Parathyroid adenoma (tissue), 2 donors: ENCODE data around the gene ACSL4.
A peak's percentile ranks its signal among the peaks of the same experiment; 100 is the strongest.
"Not testable (repeated sequence)": the region's sequence is repeated elsewhere in the genome, so short reads cannot be mapped to it uniquely, and the experiment has no call there.

Source experiments
- H2AFZ ChIP-seq: fragments of 300-600 bp; sonication (generic); one replicate; pipeline ENCODE4 v1.7.0; 2017; ENCODE audit warnings: antibody characterized with exemption, mild to moderate bottlenecking
- H3K27ac ChIP-seq: fragments of 300-600 bp; sonication (generic); one replicate; pipeline ENCODE4 v1.7.0; 2017
- H3K27me3 ChIP-seq: fragments of 300-600 bp; sonication (generic); one replicate; pipeline ENCODE4 v1.7.0; 2017; ENCODE audit warnings: low read length; ENCODE audit not compliant: control insufficient read depth, insufficient read depth
- H3K36me3 ChIP-seq: fragments of 300-600 bp; sonication (generic); one replicate; pipeline ENCODE4 v1.7.0; 2017; ENCODE audit warnings: low read length; ENCODE audit not compliant: control insufficient read depth, insufficient read depth
- H3K4me1 ChIP-seq: fragments of 300-600 bp; sonication (generic); one replicate; pipeline ENCODE4 v1.7.0; 2017; ENCODE audit warnings: control low read depth
- H3K4me2 ChIP-seq: fragments of 300-600 bp; sonication (generic); one replicate; pipeline ENCODE4 v1.7.0; 2017; ENCODE audit warnings: low read length
- H3K4me3 ChIP-seq: fragments of 300-600 bp; sonication (generic); one replicate; pipeline ENCODE4 v1.7.0; 2017; ENCODE audit warnings: low read depth, low read length
- H3K79me2 ChIP-seq: fragments of 300-600 bp; sonication (generic); one replicate; pipeline ENCODE4 v1.7.0; 2017; ENCODE audit warnings: control low read depth
- H3K9ac ChIP-seq: fragments of 300-600 bp; sonication (generic); one replicate; pipeline ENCODE4 v1.7.0; 2017; ENCODE audit warnings: mild to moderate bottlenecking
- H3K9me3 ChIP-seq: fragments of 300-600 bp; sonication (generic); one replicate; pipeline ENCODE4 v1.7.0; 2017; ENCODE audit warnings: low read length; ENCODE audit not compliant: control insufficient read depth
- CTCF ChIP-seq: fragments of 300-600 bp; sonication (generic); IDR thresholded peaks from one replicate; pipeline ENCODE4 v1.7.0; 2017; ENCODE audit warnings: antibody characterized with exemption, mild to moderate bottlenecking
- donor health status: primary hyperparathyroidism.

Gene ACSL4

DNA sequence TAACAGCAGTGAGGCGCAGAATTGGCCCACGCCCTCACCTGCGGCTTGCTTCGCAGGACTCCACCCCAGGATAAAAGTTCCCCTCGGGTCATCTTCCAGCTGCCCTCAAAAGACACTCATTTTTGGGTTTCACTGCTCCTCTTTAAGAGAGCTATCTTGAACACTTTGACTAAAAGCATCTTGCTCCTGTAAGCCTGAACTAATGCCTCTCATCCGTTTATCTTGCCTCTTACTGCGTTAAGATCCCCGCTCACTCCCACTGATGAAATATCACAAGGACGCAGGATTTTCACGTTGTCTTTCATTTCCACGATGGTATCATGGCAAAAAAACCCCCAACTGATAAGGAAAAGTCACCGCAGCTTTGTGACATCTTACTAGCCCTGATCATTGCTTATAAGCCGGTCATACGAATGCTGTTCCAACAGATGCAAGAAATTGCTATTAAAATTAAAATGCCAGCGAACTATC, 591 bp upstream of the ACSL4 start:
- Histone ChIP-seq H3K4me2 (peak overlapping the region; percentile 61), H3K79me2 (no peaks in the 10 kb centered on the region), H3K27me3 (no peaks in the 10 kb centered on the region), H2AFZ (peak overlapping the region; percentile 83), H3K4me3 (peak overlapping the region; percentile 72), H3K27ac (peak overlapping the region; percentile 63), H3K9me3 (no peaks in the 10 kb centered on the region), H3K36me3 (no peaks in the 10 kb centered on the region), H3K9ac (no peak overlapping the region), H3K4me1 (no peaks in the 10 kb centered on the region)
- TF ChIP-seq CTCF = no peak

DNA sequence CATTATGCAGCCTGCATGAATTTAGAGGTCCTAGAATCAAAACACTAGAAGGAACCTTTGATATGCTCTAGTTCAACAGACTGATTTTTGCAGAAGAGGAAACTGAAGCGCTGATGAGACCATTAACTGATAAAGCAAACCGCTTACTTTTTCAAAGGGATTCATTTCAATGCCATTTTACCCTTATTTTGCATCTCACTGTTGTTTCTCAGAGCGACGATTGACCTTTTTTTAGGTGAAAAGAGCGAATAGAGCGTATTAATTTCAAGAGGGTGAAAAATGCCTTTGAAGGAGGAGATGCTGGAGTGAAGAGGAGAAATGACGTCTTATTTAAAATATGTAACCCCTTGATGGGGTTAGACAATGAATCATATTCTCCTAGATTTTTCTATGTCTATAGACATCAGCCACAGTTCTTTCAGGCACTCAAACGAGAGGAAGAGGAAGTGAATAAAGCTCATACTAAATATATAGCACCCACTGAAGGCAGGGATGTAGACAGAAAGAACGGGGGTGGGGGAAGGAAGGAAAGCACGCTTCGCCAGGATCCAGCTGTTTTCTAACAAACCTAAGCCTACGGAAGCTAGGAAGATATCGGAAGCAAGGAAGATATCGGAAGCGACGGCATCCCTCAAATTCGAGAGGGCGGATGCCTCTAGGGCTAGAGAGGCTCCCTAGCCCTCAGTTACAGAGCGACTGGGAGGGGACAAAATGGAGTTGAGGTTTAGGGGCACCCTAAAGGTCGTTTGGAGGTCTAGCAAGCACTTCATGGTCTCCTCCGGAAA, 848 bp downstream of the ACSL4 start:
- Histone ChIP-seq H3K9ac (peak overlapping the region; percentile 89), H3K9me3 (no peaks in the 10 kb centered on the region), H3K4me2 (peak overlapping the region; percentile 85), H3K27ac (peak overlapping the region; percentile 61), H3K27me3 (no peaks in the 10 kb centered on the region), H3K4me1 (no peaks in the 10 kb centered on the region), H2AFZ (peak overlapping the region; percentile 89), H3K4me3 (peak overlapping the region; percentile 72), H3K36me3 (no peaks in the 10 kb centered on the region), H3K79me2 (no peaks in the 10 kb centered on the region)
- no peak for TF ChIP-seq CTCF

DNA sequence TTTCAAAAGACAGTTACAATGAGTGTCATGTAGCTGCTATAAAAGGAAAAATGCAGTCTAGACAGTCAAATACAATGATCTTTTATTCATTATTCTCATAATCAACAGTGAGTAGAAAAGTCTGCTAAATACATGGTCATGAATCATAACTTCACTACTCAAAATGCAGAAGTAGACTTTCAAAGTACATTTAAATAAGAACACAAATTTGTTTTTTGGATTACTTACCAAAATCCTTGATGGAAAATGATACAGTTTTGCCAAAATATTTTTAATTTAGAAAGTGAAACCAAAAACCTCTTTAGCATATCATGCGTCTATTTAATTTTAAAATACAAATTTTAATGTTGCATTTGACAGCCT, 4.9 kb downstream of the ACSL4 start:
- Histone ChIP-seq H3K9ac (no peak overlapping the region), H3K9me3 (no peaks in the 10 kb centered on the region), H3K4me2 (no peak overlapping the region), H3K27ac (no peak overlapping the region), H3K79me2 (peaks cover 7% of the 10 kb centered on the region), H2AFZ (no peak overlapping the region), H3K4me1 (no peaks in the 10 kb centered on the region), H3K27me3 (no peaks in the 10 kb centered on the region), H3K36me3 (no peaks in the 10 kb centered on the region), H3K4me3 (no peak overlapping the region)
- TF ChIP-seq CTCF = no peak

DNA sequence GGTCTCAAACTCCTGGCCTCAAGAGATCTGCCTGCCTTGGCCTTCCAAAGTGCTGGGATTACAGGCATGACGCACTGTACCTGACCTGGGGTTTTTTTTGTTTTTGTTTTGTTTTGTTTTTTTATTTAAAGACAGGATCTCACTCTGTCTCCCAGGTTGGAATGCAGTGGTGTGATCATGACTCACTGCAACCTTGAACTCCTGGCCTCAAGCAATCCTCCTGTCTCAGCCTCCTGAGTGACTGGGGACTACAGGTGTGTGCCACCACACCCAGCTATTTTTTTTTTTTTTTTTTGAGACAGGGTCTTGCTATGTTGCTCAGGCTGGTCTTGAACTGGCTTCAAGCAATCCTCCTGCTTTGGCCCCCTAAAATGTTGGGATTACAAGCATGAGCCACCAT, 8.1 kb downstream of the ACSL4 start:
- H3K27ac ChIP-seq, H3K4me1 ChIP-seq, H3K9ac ChIP-seq: not testable (repeated sequence)

DNA sequence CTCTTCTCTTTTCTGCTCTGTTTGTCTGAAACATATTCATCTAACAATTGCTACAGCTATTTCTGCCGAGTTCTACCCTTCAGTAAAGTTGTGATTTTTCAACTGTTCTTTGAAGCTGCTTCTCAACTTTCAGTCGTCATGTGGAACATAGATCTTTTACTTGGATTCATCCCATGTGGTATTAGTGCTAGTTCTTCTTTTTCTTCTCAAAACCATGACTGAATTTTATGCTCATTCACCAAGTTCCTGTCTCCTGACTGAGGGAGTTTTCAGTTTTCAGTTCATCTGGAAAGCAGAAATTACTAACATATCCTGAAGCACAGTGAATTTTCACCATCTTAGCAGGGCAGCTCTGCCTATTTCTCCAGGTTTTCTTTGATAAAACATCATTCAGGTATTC, 12.1 kb downstream of the ACSL4 start:
- Histone ChIP-seq H3K9ac (no peak overlapping the region), H3K9me3 (no peaks in the 10 kb centered on the region), H3K4me1 (no peaks in the 10 kb centered on the region), H3K79me2 (peaks cover 9% of the 10 kb centered on the region), H3K27me3 (no peaks in the 10 kb centered on the region), H2AFZ (no peak overlapping the region), H3K4me2 (no peak overlapping the region), H3K4me3 (no peak overlapping the region), H3K27ac (no peak overlapping the region), H3K36me3 (no peaks in the 10 kb centered on the region)
- no peak for TF ChIP-seq CTCF

More for the DNA sequence above, 8.1 kb downstream of the ACSL4 start:
- not testable (repeated sequence) for H3K79me2 ChIP-seq, H2AFZ ChIP-seq, H3K9me3 ChIP-seq, H3K4me2 ChIP-seq, H3K36me3 ChIP-seq, H3K27me3 ChIP-seq, H3K4me3 ChIP-seq
